ENCODE measurements around the gene MYH1.

- TF ChIP-seq POLR2AphosphoS5 (IDR thresholded peaks at IDR 0.05; ENCODE audit: low read depth): no peak
- TF ChIP-seq, protein P1, sequence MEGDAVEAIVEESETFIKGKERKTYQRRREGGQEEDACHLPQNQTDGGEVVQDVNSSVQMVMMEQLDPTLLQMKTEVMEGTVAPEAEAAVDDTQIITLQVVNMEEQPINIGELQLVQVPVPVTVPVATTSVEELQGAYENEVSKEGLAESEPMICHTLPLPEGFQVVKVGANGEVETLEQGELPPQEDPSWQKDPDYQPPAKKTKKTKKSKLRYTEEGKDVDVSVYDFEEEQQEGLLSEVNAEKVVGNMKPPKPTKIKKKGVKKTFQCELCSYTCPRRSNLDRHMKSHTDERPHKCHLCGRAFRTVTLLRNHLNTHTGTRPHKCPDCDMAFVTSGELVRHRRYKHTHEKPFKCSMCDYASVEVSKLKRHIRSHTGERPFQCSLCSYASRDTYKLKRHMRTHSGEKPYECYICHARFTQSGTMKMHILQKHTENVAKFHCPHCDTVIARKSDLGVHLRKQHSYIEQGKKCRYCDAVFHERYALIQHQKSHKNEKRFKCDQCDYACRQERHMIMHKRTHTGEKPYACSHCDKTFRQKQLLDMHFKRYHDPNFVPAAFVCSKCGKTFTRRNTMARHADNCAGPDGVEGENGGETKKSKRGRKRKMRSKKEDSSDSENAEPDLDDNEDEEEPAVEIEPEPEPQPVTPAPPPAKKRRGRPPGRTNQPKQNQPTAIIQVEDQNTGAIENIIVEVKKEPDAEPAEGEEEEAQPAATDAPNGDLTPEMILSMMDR (IDR thresholded peaks at IDR 0.05; ENCODE audit: insufficient read depth, low read length): no peak
- TF ChIP-seq SPI1 (IDR thresholded peaks at IDR 0.05; ENCODE audit: borderline replicate concordance, low read depth): no peak
- TF ChIP-seq GABPA (IDR thresholded peaks at IDR 0.05; ENCODE audit: low read depth): no peak
These were observed 60.4 kb downstream of the MYH1 start for GRCh38 chr17:10457952-10458351.
